ENCODE measurements around the gene NEURL2. TPM values are rescaled to one million over a fixed set of nuclear protein-coding genes. Genes with fewer than 3 reads are reported as not detected.

Gene NEURL2
- total RNA-seq, 1 donor from 2014 or later, result 3.5 TPM

- no peaks in the 10 kb centered on the region for H3K36me3 Mint-ChIP-seq (ENCODE audit: unreplicated experiment)
- H3K9me3 Mint-ChIP-seq (ENCODE audit: unreplicated experiment), result peaks cover 3% of the 10 kb centered on the region
- peaks cover 3% of the 10 kb centered on the region for H3K27me3 Mint-ChIP-seq (ENCODE audit: unreplicated experiment)
- H3K4me1 Mint-ChIP-seq (ENCODE audit: low read depth, unreplicated experiment), result peaks cover 17% of the 10 kb centered on the region
- peak overlapping the region; percentile 95 for H3K27ac Mint-ChIP-seq (ENCODE audit: unreplicated experiment)
- no peak for TF ChIP-seq CTCF (IDR thresholded peaks at IDR 0.05; ENCODE audit: partially characterized antibody, unreplicated experiment)
- no peak for DNase-seq
- H3K4me3 Mint-ChIP-seq (ENCODE audit: unreplicated experiment), result no peak overlapping the region
These were observed 27.9 kb upstream of the NEURL2 start for GRCh38 chr20:45918779-45919537.

GRCh38 chr20:45918182-45918737 lies 27.3 kb upstream of the NEURL2 start:
- Mint-ChIP-seq H3K27me3 (ENCODE audit: unreplicated experiment) (peaks cover 3% of the 10 kb centered on the region), H3K4me1 (ENCODE audit: low read depth, unreplicated experiment) (peaks cover 17% of the 10 kb centered on the region), H3K9me3 (ENCODE audit: unreplicated experiment) (peaks cover 3% of the 10 kb centered on the region), H3K4me3 (ENCODE audit: unreplicated experiment) (no peak overlapping the region), H3K36me3 (ENCODE audit: unreplicated experiment) (no peaks in the 10 kb centered on the region), H3K27ac (ENCODE audit: unreplicated experiment) (peak overlapping the region; percentile 95)
- no peak for DNase-seq
- TF ChIP-seq CTCF (IDR thresholded peaks at IDR 0.05; ENCODE audit: partially characterized antibody, unreplicated experiment), result no peak

- peak overlapping the region; percentile 55 for H3K4me3 Mint-ChIP-seq (ENCODE audit: unreplicated experiment)
These were observed 26.8 kb upstream of the NEURL2 start for GRCh38 chr20:45917790-45918141.

GRCh38 chr20:45913116-45913515 lies 22.1 kb upstream of the NEURL2 start:
- Mint-ChIP-seq H3K27ac (ENCODE audit: unreplicated experiment) (no peak overlapping the region), H3K27me3 (ENCODE audit: unreplicated experiment) (peaks cover 7% of the 10 kb centered on the region), H3K4me1 (ENCODE audit: low read depth, unreplicated experiment) (peaks cover 9% of the 10 kb centered on the region), H3K36me3 (ENCODE audit: unreplicated experiment) (no peaks in the 10 kb centered on the region), H3K9me3 (ENCODE audit: unreplicated experiment) (peaks cover 3% of the 10 kb centered on the region), H3K4me3 (ENCODE audit: unreplicated experiment) (no peak overlapping the region)
- no peak for DNase-seq
- TF ChIP-seq CTCF (IDR thresholded peaks at IDR 0.05; ENCODE audit: partially characterized antibody, unreplicated experiment), result no peak

More at GRCh38 chr20:45917790-45918141, 26.8 kb upstream of the NEURL2 start:
- Mint-ChIP-seq H3K27me3 (ENCODE audit: unreplicated experiment) (peaks cover 3% of the 10 kb centered on the region), H3K9me3 (ENCODE audit: unreplicated experiment) (peaks cover 3% of the 10 kb centered on the region), H3K36me3 (ENCODE audit: unreplicated experiment) (no peaks in the 10 kb centered on the region), H3K4me1 (ENCODE audit: low read depth, unreplicated experiment) (peaks cover 17% of the 10 kb centered on the region), H3K27ac (ENCODE audit: unreplicated experiment) (peak overlapping the region; percentile 95)
- no peak for TF ChIP-seq CTCF (IDR thresholded peaks at IDR 0.05; ENCODE audit: partially characterized antibody, unreplicated experiment)
- DNase-seq, result no peak

GRCh38 chr20:45912344-45912682 lies 21.3 kb upstream of the NEURL2 start:
- Mint-ChIP-seq H3K4me3 (ENCODE audit: unreplicated experiment) (peak overlapping the region; percentile 83), H3K27ac (ENCODE audit: unreplicated experiment) (no peak overlapping the region), H3K4me1 (ENCODE audit: low read depth, unreplicated experiment) (peaks cover 4% of the 10 kb centered on the region), H3K9me3 (ENCODE audit: unreplicated experiment) (peaks cover 1% of the 10 kb centered on the region), H3K36me3 (ENCODE audit: unreplicated experiment) (no peaks in the 10 kb centered on the region), H3K27me3 (ENCODE audit: unreplicated experiment) (peaks cover 4% of the 10 kb centered on the region)
- no peak for TF ChIP-seq CTCF (IDR thresholded peaks at IDR 0.05; ENCODE audit: partially characterized antibody, unreplicated experiment)
- DNase-seq, result no peak
